Mesothelial cell of epicardium (in vitro differentiated cells): ENCODE measurements around the gene RAI14. TPM values are rescaled to one million over a fixed set of nuclear protein-coding genes. Genes with fewer than 3 reads are reported as not detected.

Source experiments
- DNase-seq, 2 experiments: peaks; one replicate each; pipeline ENCODE4 v3.0.0; 2021; ENCODE audit warnings: low spot score in 2 of 2; ENCODE audit not compliant: unreplicated experiment in 2 of 2
- H3K27ac Mint-ChIP-seq: 2 replicates; pipeline ENCODE4 v1.8.0; 2021; ENCODE audit warnings: mixed read lengths
- H3K27me3 Mint-ChIP-seq: 2 replicates; pipeline ENCODE4 v1.8.0; 2021; ENCODE audit warnings: low read depth, mixed read lengths
- H3K36me3 Mint-ChIP-seq: 2 replicates; pipeline ENCODE4 v1.8.0; 2021; ENCODE audit warnings: mixed read lengths
- H3K4me1 Mint-ChIP-seq: 2 replicates; pipeline ENCODE4 v1.8.0; 2021; ENCODE audit warnings: mixed read lengths
- H3K4me3 Mint-ChIP-seq: 2 replicates; pipeline ENCODE4 v1.8.0; 2021; ENCODE audit warnings: mild to moderate bottlenecking, moderate library complexity, mixed read lengths
- H3K9me3 Mint-ChIP-seq: 2 replicates; pipeline ENCODE4 v1.8.0; 2021; ENCODE audit warnings: mixed read lengths
- total RNA-seq: library from RNA; stranded (reverse); gene quantifications from 3 replicates; pipeline ENCODE4 v1.2.1, GENCODE V29; 2021
- TF ChIP-seq, protein P1 (sequence below): fragments of 200-600 bp; sonication (generic); IDR thresholded peaks from one replicate; pipeline ENCODE4 v1.5.0; 2021; ENCODE audit warnings: antibody characterized with exemption; ENCODE audit not compliant: unreplicated experiment

RAI14 gene
- total RNA-seq, 1 donor from 2014 or later: 134 TPM

DNA sequence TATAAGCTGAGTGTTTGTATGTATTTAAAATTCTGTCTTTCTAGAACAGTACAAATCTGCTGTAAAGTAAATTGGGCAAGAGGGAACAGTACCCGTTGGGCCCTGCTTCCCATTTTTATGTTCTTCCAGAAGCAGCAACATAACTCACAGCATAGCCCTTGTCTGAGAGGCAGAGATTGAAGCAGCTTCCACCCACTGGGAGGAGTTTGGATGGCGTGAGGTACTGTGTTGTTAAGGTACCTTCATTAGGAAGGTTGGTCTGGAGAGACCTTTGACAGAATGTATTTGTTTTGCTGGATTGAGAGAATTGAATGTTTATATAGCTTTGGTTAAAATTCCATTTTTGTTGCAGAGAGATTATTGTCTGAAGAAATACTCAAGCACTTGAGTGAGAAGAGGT is 24.8 kb downstream of the RAI14 start:
- Mint-ChIP-seq H3K9me3 (no peaks in the 10 kb centered on the region), H3K36me3 (peaks cover 3% of the 10 kb centered on the region), H3K27ac (peak overlapping the region; percentile 68), H3K4me3 (no peak overlapping the region), H3K27me3 (no peaks in the 10 kb centered on the region), H3K4me1 (peaks cover 58% of the 10 kb centered on the region)
- no peak for DNase-seq
- TF ChIP-seq, protein P1, sequence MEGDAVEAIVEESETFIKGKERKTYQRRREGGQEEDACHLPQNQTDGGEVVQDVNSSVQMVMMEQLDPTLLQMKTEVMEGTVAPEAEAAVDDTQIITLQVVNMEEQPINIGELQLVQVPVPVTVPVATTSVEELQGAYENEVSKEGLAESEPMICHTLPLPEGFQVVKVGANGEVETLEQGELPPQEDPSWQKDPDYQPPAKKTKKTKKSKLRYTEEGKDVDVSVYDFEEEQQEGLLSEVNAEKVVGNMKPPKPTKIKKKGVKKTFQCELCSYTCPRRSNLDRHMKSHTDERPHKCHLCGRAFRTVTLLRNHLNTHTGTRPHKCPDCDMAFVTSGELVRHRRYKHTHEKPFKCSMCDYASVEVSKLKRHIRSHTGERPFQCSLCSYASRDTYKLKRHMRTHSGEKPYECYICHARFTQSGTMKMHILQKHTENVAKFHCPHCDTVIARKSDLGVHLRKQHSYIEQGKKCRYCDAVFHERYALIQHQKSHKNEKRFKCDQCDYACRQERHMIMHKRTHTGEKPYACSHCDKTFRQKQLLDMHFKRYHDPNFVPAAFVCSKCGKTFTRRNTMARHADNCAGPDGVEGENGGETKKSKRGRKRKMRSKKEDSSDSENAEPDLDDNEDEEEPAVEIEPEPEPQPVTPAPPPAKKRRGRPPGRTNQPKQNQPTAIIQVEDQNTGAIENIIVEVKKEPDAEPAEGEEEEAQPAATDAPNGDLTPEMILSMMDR: no peak

DNA sequence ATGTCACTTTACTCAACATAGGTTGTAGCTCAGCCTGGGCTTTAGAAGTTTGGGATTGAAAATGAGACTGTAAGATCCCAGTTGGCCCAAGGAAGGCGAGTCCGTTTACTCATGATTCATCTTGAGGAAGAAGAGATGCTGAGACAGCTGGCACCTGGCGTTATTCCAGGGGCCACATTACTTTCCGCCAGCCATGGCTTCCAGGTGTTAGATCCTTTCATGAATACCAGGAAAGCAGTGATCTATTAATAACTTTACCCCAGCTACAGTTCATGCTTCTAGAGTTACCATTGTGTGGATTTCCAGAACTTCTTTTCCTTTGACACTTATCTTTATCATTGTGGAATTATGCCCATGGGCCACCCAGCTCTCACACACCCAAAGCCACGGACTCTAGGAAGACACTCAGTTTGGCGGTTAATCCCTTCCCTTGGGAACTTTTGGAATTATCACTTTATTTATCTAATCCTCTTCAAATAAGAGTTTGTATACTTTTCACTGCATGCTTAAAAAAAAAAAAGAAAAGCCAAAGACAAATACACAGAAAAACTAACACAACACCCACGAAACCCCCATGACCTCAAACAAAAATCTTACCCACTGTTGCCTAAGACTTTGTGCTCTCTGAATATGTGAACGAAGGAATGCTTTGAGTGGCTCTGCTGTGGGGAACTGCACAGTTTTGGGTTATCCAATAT is 26.9 kb downstream of the RAI14 start:
- TF ChIP-seq, protein P1: no peak
- Mint-ChIP-seq H3K27me3 (no peaks in the 10 kb centered on the region), H3K27ac (peak overlapping the region; percentile 57), H3K4me3 (no peak overlapping the region), H3K4me1 (peaks cover 66% of the 10 kb centered on the region), H3K36me3 (peaks cover 3% of the 10 kb centered on the region), H3K9me3 (no peaks in the 10 kb centered on the region)
- no peak for DNase-seq

DNA sequence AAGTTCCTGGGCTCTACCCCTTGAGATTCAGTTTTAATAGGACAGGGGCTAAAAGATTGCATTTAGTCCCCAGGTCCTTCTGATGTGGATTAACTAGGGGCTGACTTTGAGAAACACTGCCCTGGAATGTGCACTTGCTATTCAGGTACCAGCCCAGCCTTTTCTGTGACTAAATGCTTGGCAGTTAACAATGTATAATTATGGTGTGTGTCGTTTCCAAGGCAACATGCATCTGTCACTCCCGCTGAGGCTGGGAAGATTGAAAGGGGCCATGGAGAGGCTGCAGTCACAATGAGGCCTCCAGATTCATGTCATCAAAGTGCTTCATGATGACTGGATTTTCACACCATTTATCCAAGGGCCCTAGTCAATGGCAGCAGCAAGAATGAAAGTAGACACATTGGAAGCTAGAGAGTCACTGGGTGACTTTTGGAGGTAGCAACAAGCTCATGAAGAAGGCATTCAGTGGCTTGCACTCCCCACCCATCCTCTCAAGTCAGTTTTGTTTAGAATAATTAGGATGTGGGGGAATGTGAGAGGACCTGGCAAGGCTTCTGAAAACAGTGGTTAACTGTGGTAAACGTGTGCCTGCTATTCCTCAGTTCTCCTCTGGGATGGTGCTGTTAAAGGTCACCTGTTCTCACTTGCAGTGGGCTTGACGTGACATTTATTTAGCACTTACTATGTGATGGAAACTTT is 28.3 kb downstream of the RAI14 start:
- Mint-ChIP-seq H3K9me3 (no peaks in the 10 kb centered on the region), H3K27me3 (no peaks in the 10 kb centered on the region), H3K36me3 (peaks cover 3% of the 10 kb centered on the region), H3K4me3 (no peak overlapping the region), H3K27ac (peak overlapping the region; percentile 92), H3K4me1 (peaks cover 68% of the 10 kb centered on the region)
- no peak for DNase-seq
- TF ChIP-seq, protein P1: no peak

GRCh38 chr5:34684980-34685352 is 28.8 kb downstream of the RAI14 start:
- H3K36me3 Mint-ChIP-seq: peaks cover 5% of the 10 kb centered on the region
- TF ChIP-seq, protein P1: no peak
- H3K27ac Mint-ChIP-seq: peak overlapping the region; percentile 92
- H3K27me3 Mint-ChIP-seq: no peaks in the 10 kb centered on the region
- no peaks in the 10 kb centered on the region for H3K9me3 Mint-ChIP-seq
- peaks cover 70% of the 10 kb centered on the region for H3K4me1 Mint-ChIP-seq
- no peak for DNase-seq
- no peak overlapping the region for H3K4me3 Mint-ChIP-seq

GRCh38 chr5:34685485-34686165 is 29.5 kb downstream of the RAI14 start:
- H3K27ac Mint-ChIP-seq: peak overlapping the region; percentile 92

More at GRCh38 chr5:34685485-34686165, 29.5 kb downstream of the RAI14 start:
- Mint-ChIP-seq H3K9me3 (no peaks in the 10 kb centered on the region), H3K4me1 (peaks cover 72% of the 10 kb centered on the region), H3K4me3 (no peak overlapping the region), H3K27me3 (no peaks in the 10 kb centered on the region), H3K36me3 (peaks cover 10% of the 10 kb centered on the region)
- DNase-seq: no peak
- TF ChIP-seq, protein P1: no peak
